Liver (tissue), 9 donors: Measurements from ENCODE around the gene PRDM8. TPM values are rescaled to one million over a fixed set of nuclear protein-coding genes. Genes with fewer than 3 reads are reported as not detected.

Experiments
- DNase-seq: peaks from one replicate; pipeline ENCODE4 v3.0.0-alpha.2; 2017; ENCODE audit warnings: low spot score
- H3K27ac ChIP-seq, 2 donors: one replicate each; pipeline ENCODE4 v1.7.0; 2013; ENCODE audit warnings: inconsistent platforms in 2 of 2, low read length in 2 of 2, control low read depth in 1 of 2, low read depth in 1 of 2, mild to moderate bottlenecking in 1 of 2
- H3K27me3 ChIP-seq, 4 donors: one replicate each; pipeline versions ENCODE4 v1.6.1 to v1.7.0; 2013; ENCODE audit warnings: low read length in 3 of 4, inconsistent platforms in 1 of 4, mild to moderate bottlenecking in 1 of 4, moderate library complexity in 1 of 4; ENCODE audit not compliant: control insufficient read depth in 4 of 4, insufficient read depth in 4 of 4
- H3K36me3 ChIP-seq, 4 donors: one replicate each; pipeline versions ENCODE4 v1.6.1 to v1.7.0; 2013; ENCODE audit warnings: low read length in 3 of 4, mild to moderate bottlenecking in 3 of 4, low read depth in 1 of 4, moderate library complexity in 1 of 4; ENCODE audit not compliant: control insufficient read depth in 4 of 4, insufficient read depth in 3 of 4
- H3K4me1 ChIP-seq, 4 donors: one replicate each; pipeline versions ENCODE4 v1.6.1 to v1.7.0; 2013; ENCODE audit warnings: low read length in 3 of 4, mild to moderate bottlenecking in 3 of 4, moderate library complexity in 1 of 4; ENCODE audit not compliant: control insufficient read depth in 4 of 4, insufficient read depth in 4 of 4
- H3K4me3 ChIP-seq, 3 donors: one replicate each; pipeline versions ENCODE4 v1.6.1 to v1.7.0; 2013; ENCODE audit warnings: low read length in 3 of 3, control low read depth in 1 of 3, low read depth in 1 of 3, mild to moderate bottlenecking in 1 of 3
- H3K9ac ChIP-seq, 2 donors: one replicate each; pipeline ENCODE4 v1.7.0; 2013; ENCODE audit warnings: low read length in 2 of 2, mild to moderate bottlenecking in 2 of 2, moderate library complexity in 2 of 2, control low read depth in 1 of 2, low read depth in 1 of 2
- H3K9me3 ChIP-seq, 4 donors: one replicate each; pipeline versions ENCODE4 v1.6.1 to v1.7.0; 2013; ENCODE audit warnings: low read length in 3 of 4; ENCODE audit not compliant: control insufficient read depth in 4 of 4
- EGR1 ChIP-seq, 2 donors: IDR thresholded peaks; 2 replicates each; pipeline ENCODE4 v1.6.1; 2016 to 2018; ENCODE audit warnings: antibody characterized with exemption in 2 of 2, low read depth in 2 of 2
- GABPA ChIP-seq, 2 donors: IDR thresholded peaks in 1 of 2; conservative IDR thresholded peaks in 1 of 2; 2 replicates each; pipeline ENCODE4 v1.6.1; 2016; ENCODE audit warnings: antibody characterized with exemption in 2 of 2, mild to moderate bottlenecking in 1 of 2, moderate library complexity in 1 of 2
- HNF4A ChIP-seq, 2 donors: conservative IDR thresholded peaks; 2 replicates each; pipeline ENCODE4 v1.6.1; 2016; ENCODE audit warnings: antibody characterized with exemption in 2 of 2, mild to moderate bottlenecking in 2 of 2
- HNF4G ChIP-seq: IDR thresholded peaks from 2 replicates; pipeline ENCODE4 v1.6.1; 2016; ENCODE audit warnings: antibody characterized with exemption
- NR2F2 ChIP-seq: IDR thresholded peaks from 2 replicates; pipeline ENCODE4 v1.6.1; 2016; ENCODE audit warnings: antibody characterized with exemption
- RAD21 ChIP-seq, 2 donors: IDR thresholded peaks; 2 replicates each; pipeline ENCODE4 v1.6.1; 2016; ENCODE audit warnings: antibody characterized with exemption in 2 of 2, mild to moderate bottlenecking in 2 of 2
- RXRA ChIP-seq, 2 donors: IDR thresholded peaks; 2 replicates each; pipeline ENCODE4 v1.6.1; 2017 to 2018; ENCODE audit warnings: antibody characterized with exemption in 2 of 2, mild to moderate bottlenecking in 1 of 2
- SP1 ChIP-seq: IDR thresholded peaks from 2 replicates; pipeline ENCODE4 v1.6.1; 2018; ENCODE audit warnings: antibody characterized with exemption, mild to moderate bottlenecking
- TAF1 ChIP-seq: conservative IDR thresholded peaks from 2 replicates; pipeline ENCODE4 v1.6.1; 2016; ENCODE audit warnings: antibody characterized with exemption, mild to moderate bottlenecking
- YY1 ChIP-seq: IDR thresholded peaks from 2 replicates; pipeline ENCODE4 v1.6.1; 2016; ENCODE audit warnings: antibody characterized with exemption, mild to moderate bottlenecking
- WGBS: extraction: QIAGEN DNeasy Blood & Tissue Kit; methylation state at CpG from one replicate; pipeline ENCODE4 v1.1.7; 2013; 5-methylcytosine and 5-hydroxymethylcytosine counted together
- polyA plus RNA-seq, 2 donors: library from polyadenylated mRNA; stranded (reverse) in 1 of 2; unstranded in 1 of 2; fragments of 200-250 nt in 1 of 2; fragments of >200 nt in 1 of 2; fragmentation: Nextera tagmentation in 1 of 2; extraction: Ambion mirVana in 1 of 2; gene quantifications; one replicate each; pipeline versions ENCODE4 v1.2.1 to v1.2.3, GENCODE V29; 2013 to 2015
- total RNA-seq, 2 donors: library from RNA; depleted of rRNA; stranded (reverse); fragments of >200 nt; gene quantifications; one replicate each; pipeline ENCODE4 v1.2.3, GENCODE V29; 2014
- TF ChIP-seq, protein P1 (sequence below): fragments of 150-350 bp; IDR thresholded peaks from 2 replicates; pipeline ENCODE4 v1.5.1; 2017; ENCODE audit warnings: improper control_type of control experiment, low read depth, low read length; ENCODE audit not compliant: missing input control
- TF ChIP-seq, protein P2 (sequence below): IDR thresholded peaks from 2 replicates; pipeline ENCODE4 v1.6.1; 2016; ENCODE audit warnings: antibody characterized with exemption
- TF ChIP-seq, protein P3 (sequence below): IDR thresholded peaks from 2 replicates; pipeline ENCODE4 v1.6.1; 2016; ENCODE audit warnings: antibody characterized with exemption, mild to moderate bottlenecking
- TF ChIP-seq, protein P4 (sequence below): IDR thresholded peaks from 2 replicates; pipeline ENCODE4 v1.6.1; 2016; ENCODE audit warnings: antibody characterized with exemption
- TF ChIP-seq, protein P5 (sequence below): IDR thresholded peaks from 2 replicates; pipeline ENCODE4 v1.6.1; 2016; ENCODE audit warnings: antibody characterized with exemption
- donor health status: healthy.
- donor health status: healthy.
- donor health status: healthy.
- donor health status: healthy.
- donor health status: healthy.

Gene PRDM8
- total and polyA plus RNA-seq, 4 donors, result 0.05 to 0.14 (median 0.08) TPM; not detected in 1

DNA sequence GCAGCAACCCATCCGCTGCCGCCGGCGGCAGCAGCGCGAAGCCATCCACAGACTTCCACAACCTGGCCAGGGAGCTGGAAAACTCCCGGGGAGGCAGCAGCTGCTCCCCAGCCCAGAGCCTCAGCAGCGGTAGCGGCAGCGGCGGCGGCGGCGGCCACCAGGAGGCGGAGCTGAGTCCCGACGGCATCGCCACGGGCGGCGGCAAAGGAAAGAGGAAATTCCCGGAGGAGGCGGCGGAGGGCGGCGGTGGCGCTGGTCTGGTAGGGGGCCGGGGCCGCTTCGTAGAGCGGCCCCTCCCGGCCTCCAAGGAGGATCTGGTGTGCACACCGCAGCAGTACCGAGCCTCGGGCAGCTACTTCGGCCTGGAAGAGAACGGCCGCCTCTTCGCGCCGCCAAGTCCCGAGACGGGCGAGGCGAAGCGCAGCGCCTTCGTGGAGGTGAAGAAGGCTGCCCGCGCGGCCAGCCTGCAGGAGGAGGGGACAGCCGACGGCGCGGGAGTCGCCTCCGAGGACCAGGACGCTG lies 4.9 kb downstream of the PRDM8 start:
- Histone ChIP-seq H3K4me1 (peaks cover 6 to 27% (median 10%) of the 10 kb centered on the region in 4 donors), H3K27ac (no peak overlapping the region), H3K9ac (no peak overlapping the region), H3K4me3 (peak overlapping the region; percentile 32 to 61 (median 61)), H3K36me3 (no peaks in the 10 kb centered on the region), H3K27me3 (peaks cover 0 to 19% (median 9%) of the 10 kb centered on the region in 4 donors), H3K9me3 (no peaks in the 10 kb centered on the region)
- peak; percentile 69 for DNase-seq
- 2% methylated on average over 58 of the region's 58 CpGs for WGBS
- TF ChIP-seq, protein P1, sequence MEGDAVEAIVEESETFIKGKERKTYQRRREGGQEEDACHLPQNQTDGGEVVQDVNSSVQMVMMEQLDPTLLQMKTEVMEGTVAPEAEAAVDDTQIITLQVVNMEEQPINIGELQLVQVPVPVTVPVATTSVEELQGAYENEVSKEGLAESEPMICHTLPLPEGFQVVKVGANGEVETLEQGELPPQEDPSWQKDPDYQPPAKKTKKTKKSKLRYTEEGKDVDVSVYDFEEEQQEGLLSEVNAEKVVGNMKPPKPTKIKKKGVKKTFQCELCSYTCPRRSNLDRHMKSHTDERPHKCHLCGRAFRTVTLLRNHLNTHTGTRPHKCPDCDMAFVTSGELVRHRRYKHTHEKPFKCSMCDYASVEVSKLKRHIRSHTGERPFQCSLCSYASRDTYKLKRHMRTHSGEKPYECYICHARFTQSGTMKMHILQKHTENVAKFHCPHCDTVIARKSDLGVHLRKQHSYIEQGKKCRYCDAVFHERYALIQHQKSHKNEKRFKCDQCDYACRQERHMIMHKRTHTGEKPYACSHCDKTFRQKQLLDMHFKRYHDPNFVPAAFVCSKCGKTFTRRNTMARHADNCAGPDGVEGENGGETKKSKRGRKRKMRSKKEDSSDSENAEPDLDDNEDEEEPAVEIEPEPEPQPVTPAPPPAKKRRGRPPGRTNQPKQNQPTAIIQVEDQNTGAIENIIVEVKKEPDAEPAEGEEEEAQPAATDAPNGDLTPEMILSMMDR, result peak; percentile 59
- no peak for TF ChIP-seq HNF4A (conservative IDR thresholded peaks at IDR 0.05)
- TF ChIP-seq GABPA (IDR thresholded peaks at IDR 0.05 in 1 of 2, conservative IDR thresholded peaks at IDR 0.05 in 1 of 2), result no peak
- TF ChIP-seq HNF4G, result no peak
- no peak for TF ChIP-seq SP1
- TF ChIP-seq, protein P2, sequence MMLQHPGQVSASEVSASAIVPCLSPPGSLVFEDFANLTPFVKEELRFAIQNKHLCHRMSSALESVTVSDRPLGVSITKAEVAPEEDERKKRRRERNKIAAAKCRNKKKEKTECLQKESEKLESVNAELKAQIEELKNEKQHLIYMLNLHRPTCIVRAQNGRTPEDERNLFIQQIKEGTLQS, result no peak
- TF ChIP-seq TAF1, result no peak
- no peak for TF ChIP-seq YY1
- TF ChIP-seq, protein P3, sequence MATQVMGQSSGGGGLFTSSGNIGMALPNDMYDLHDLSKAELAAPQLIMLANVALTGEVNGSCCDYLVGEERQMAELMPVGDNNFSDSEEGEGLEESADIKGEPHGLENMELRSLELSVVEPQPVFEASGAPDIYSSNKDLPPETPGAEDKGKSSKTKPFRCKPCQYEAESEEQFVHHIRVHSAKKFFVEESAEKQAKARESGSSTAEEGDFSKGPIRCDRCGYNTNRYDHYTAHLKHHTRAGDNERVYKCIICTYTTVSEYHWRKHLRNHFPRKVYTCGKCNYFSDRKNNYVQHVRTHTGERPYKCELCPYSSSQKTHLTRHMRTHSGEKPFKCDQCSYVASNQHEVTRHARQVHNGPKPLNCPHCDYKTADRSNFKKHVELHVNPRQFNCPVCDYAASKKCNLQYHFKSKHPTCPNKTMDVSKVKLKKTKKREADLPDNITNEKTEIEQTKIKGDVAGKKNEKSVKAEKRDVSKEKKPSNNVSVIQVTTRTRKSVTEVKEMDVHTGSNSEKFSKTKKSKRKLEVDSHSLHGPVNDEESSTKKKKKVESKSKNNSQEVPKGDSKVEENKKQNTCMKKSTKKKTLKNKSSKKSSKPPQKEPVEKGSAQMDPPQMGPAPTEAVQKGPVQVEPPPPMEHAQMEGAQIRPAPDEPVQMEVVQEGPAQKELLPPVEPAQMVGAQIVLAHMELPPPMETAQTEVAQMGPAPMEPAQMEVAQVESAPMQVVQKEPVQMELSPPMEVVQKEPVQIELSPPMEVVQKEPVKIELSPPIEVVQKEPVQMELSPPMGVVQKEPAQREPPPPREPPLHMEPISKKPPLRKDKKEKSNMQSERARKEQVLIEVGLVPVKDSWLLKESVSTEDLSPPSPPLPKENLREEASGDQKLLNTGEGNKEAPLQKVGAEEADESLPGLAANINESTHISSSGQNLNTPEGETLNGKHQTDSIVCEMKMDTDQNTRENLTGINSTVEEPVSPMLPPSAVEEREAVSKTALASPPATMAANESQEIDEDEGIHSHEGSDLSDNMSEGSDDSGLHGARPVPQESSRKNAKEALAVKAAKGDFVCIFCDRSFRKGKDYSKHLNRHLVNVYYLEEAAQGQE, result no peak
- peak; percentile 51 to 73 for TF ChIP-seq RAD21 (IDR thresholded peaks at IDR 0.05)
- TF ChIP-seq, protein P4, sequence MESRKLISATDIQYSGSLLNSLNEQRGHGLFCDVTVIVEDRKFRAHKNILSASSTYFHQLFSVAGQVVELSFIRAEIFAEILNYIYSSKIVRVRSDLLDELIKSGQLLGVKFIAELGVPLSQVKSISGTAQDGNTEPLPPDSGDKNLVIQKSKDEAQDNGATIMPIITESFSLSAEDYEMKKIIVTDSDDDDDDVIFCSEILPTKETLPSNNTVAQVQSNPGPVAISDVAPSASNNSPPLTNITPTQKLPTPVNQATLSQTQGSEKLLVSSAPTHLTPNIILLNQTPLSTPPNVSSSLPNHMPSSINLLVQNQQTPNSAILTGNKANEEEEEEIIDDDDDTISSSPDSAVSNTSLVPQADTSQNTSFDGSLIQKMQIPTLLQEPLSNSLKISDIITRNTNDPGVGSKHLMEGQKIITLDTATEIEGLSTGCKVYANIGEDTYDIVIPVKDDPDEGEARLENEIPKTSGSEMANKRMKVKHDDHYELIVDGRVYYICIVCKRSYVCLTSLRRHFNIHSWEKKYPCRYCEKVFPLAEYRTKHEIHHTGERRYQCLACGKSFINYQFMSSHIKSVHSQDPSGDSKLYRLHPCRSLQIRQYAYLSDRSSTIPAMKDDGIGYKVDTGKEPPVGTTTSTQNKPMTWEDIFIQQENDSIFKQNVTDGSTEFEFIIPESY, result no peak
- no peak for TF ChIP-seq EGR1 (IDR thresholded peaks at IDR 0.05; ENCODE audit: low read depth in 2 of 2)
- TF ChIP-seq, protein P5, sequence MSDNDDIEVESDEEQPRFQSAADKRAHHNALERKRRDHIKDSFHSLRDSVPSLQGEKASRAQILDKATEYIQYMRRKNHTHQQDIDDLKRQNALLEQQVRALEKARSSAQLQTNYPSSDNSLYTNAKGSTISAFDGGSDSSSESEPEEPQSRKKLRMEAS, result no peak
- TF ChIP-seq RXRA (IDR thresholded peaks at IDR 0.05), result no peak
- TF ChIP-seq NR2F2, result no peak
